Mesendoderm (in vitro differentiated cells): ENCODE measurements around the gene ATP1B2.

Experiments
- DNase-seq: peaks from one replicate; pipeline ENCODE4 v3.0.0; 2013
- H2AK5ac ChIP-seq: 2 replicates; pipeline ENCODE4 v1.6.1; 2013; ENCODE audit warnings: low read length, inconsistent platforms
- H2BK120ac ChIP-seq: 2 replicates; pipeline ENCODE4 v1.6.1; 2013; ENCODE audit warnings: low read depth, mild to moderate bottlenecking, low read length, moderate library complexity, mixed read lengths
- H2BK15ac ChIP-seq: replicated peaks from 2 replicates; pipeline ENCODE4 v1.6.1; 2013; ENCODE audit warnings: low read depth, mild to moderate bottlenecking, moderate library complexity
- H2BK5ac ChIP-seq: 2 replicates; pipeline ENCODE4 v1.6.1; 2013; ENCODE audit warnings: low read length, inconsistent platforms
- H3K18ac ChIP-seq: 2 replicates; pipeline ENCODE4 v1.6.1; 2013; ENCODE audit warnings: mild to moderate bottlenecking, low read length, mixed read lengths
- H3K23ac ChIP-seq: one replicate; pipeline ENCODE4 v1.6.1; 2013; ENCODE audit warnings: low read length
- H3K27ac ChIP-seq: 2 replicates; pipeline ENCODE4 v1.5.1; 2013; ENCODE audit warnings: low read depth, mild to moderate bottlenecking, inconsistent platforms, low read length, moderate library complexity
- H3K27me3 ChIP-seq: 2 replicates; pipeline ENCODE4 v1.6.1; 2013; ENCODE audit warnings: low read length, control low read depth, mild to moderate bottlenecking, inconsistent platforms; ENCODE audit not compliant: insufficient read depth, poor library complexity
- H3K36me3 ChIP-seq: 2 replicates; pipeline ENCODE4 v1.6.1; 2013; ENCODE audit warnings: low read length, inconsistent platforms; ENCODE audit not compliant: control insufficient read depth, insufficient read depth
- H3K4ac ChIP-seq: one replicate; pipeline ENCODE4 v1.6.1; 2013; ENCODE audit warnings: low read depth, mild to moderate bottlenecking, low read length, moderate library complexity
- H3K4me1 ChIP-seq: 2 replicates; pipeline ENCODE4 v1.6.1; 2013; ENCODE audit warnings: low read depth, low read length, inconsistent platforms; ENCODE audit not compliant: control insufficient read depth
- H3K4me2 ChIP-seq: 2 replicates; pipeline ENCODE4 v1.6.1; 2013; ENCODE audit warnings: low read length
- H3K4me3 ChIP-seq: 2 replicates; pipeline ENCODE4 v1.5.1; 2013; ENCODE audit warnings: mild to moderate bottlenecking, low read length
- H3K56ac ChIP-seq: one replicate; pipeline ENCODE4 v1.6.1; 2013; ENCODE audit warnings: low read length
- H3K79me1 ChIP-seq: 2 replicates; pipeline ENCODE4 v1.6.1; 2013; ENCODE audit warnings: low read length, inconsistent platforms
- H3K79me2 ChIP-seq: 2 replicates; pipeline ENCODE4 v1.6.1; 2013; ENCODE audit warnings: mild to moderate bottlenecking, low read length; ENCODE audit not compliant: control insufficient read depth, insufficient read depth
- H3K9ac ChIP-seq: 2 replicates; pipeline ENCODE4 v1.6.1; 2013; ENCODE audit warnings: low read length, inconsistent platforms
- H4K5ac ChIP-seq: one replicate; pipeline ENCODE4 v1.6.1; 2013; ENCODE audit warnings: low read length
- H4K8ac ChIP-seq: one replicate; pipeline ENCODE4 v1.6.1; 2013; ENCODE audit warnings: low read depth, mild to moderate bottlenecking, control low read depth, low read length, moderate library complexity
- WGBS: extraction: QIAGEN DNeasy Blood & Tissue Kit; methylation state at CpG from one replicate; pipeline ENCODE4 v1.1.7; 2013; ENCODE audit warnings: low lambda C conversion rate, missing lambda C conversion rate; ENCODE audit not compliant: insufficient coverage; ENCODE audit errors: extremely low coverage; 5-methylcytosine and 5-hydroxymethylcytosine counted together

Gene ATP1B2

GRCh38 chr17:7687072-7687907, 36.6 kb downstream of the ATP1B2 start, which contains the start of gene TP53:
Gene TP53, minus strand, starts transcription at chr17:7687490. Its CDS starts 10,896 bp downstream, at chr17:7676594.
- peak within 1 kb of the TSS; percentile 91 for H3K56ac ChIP-seq
- H3K4me2 ChIP-seq: peak within 1 kb of the TSS; percentile 75
- H4K5ac ChIP-seq: peak within 1 kb of the TSS; percentile 21
- peak within 1 kb of the TSS; percentile 94 for H2AK5ac ChIP-seq
- H3K4me3 ChIP-seq: peak within 1 kb of the TSS; percentile 98
- peak within 1 kb of the TSS; percentile 77 for H3K18ac ChIP-seq
- H3K27me3 ChIP-seq: no peaks in the 10 kb centered on the region
- peak; percentile 98 for DNase-seq
- H3K4ac ChIP-seq: peak within 1 kb of the TSS; percentile 99
- H4K8ac ChIP-seq: no peak within 1 kb of the TSS
- peak within 1 kb of the TSS; percentile 92 for H3K9ac ChIP-seq
- H3K27ac ChIP-seq: peak within 1 kb of the TSS; percentile 89
- 100% methylated on average over 1 of the region's 30 CpGs for WGBS
- H2BK120ac ChIP-seq: peak within 1 kb of the TSS; percentile 29
- peak within 1 kb of the TSS; percentile 94 for H2BK5ac ChIP-seq
- H3K79me2 ChIP-seq: peaks cover 41% of the 10 kb centered on the region
- no peaks in the 10 kb centered on the region for H3K36me3 ChIP-seq
- peaks cover 3% of the 10 kb centered on the region for H3K4me1 ChIP-seq
- H3K79me1 ChIP-seq: peaks cover 5% of the 10 kb centered on the region
- no peak within 1 kb of the TSS for H3K23ac ChIP-seq
- H2BK15ac ChIP-seq: no peak within 1 kb of the TSS

- no peaks in the 10 kb centered on the region for H3K36me3 ChIP-seq
- no peak within 1 kb of the TSS for H3K4ac ChIP-seq
- H3K27me3 ChIP-seq: no peaks in the 10 kb centered on the region
- no peak within 1 kb of the TSS for H4K8ac ChIP-seq
- H2BK5ac ChIP-seq: peak within 1 kb of the TSS; percentile 54
- no peak within 1 kb of the TSS for H3K18ac ChIP-seq
- H3K23ac ChIP-seq: no peak within 1 kb of the TSS
- WGBS: no CpG with 5 or more reads among the region's 51 CpGs
- no peak within 1 kb of the TSS for H2AK5ac ChIP-seq
- DNase-seq: peak; percentile 100
- peak within 1 kb of the TSS; percentile 92 for H3K9ac ChIP-seq
- no peak within 1 kb of the TSS for H2BK120ac ChIP-seq
- peak within 1 kb of the TSS; percentile 21 for H4K5ac ChIP-seq
- H3K56ac ChIP-seq: peak within 1 kb of the TSS; percentile 94
- peak within 1 kb of the TSS; percentile 62 for H3K27ac ChIP-seq
- peaks cover 5% of the 10 kb centered on the region for H3K79me1 ChIP-seq
- peak within 1 kb of the TSS; percentile 75 for H3K4me2 ChIP-seq
- H3K4me3 ChIP-seq: peak within 1 kb of the TSS; percentile 98
- peaks cover 36% of the 10 kb centered on the region for H3K79me2 ChIP-seq
- peaks cover 3% of the 10 kb centered on the region for H3K4me1 ChIP-seq
- no peak within 1 kb of the TSS for H2BK15ac ChIP-seq
Measured at GRCh38 chr17:7687908-7688807, 37.4 kb downstream of the ATP1B2 start, which contains the start of gene WRAP53. Gene WRAP53, plus strand, starts transcription at chr17:7688477. Its CDS starts 172 bp downstream, at chr17:7688649.

GRCh38 chr17:7688808-7689316, 38.1 kb downstream of the ATP1B2 start:
- H3K23ac ChIP-seq: no peak overlapping the region
- no peak overlapping the region for H3K4ac ChIP-seq
- H3K79me1 ChIP-seq: peaks cover 5% of the 10 kb centered on the region
- DNase-seq: no peak
- H3K27ac ChIP-seq: peak overlapping the region; percentile 62
- H2BK15ac ChIP-seq: no peak overlapping the region
- H3K9ac ChIP-seq: peak overlapping the region; percentile 88
- H3K4me2 ChIP-seq: peak overlapping the region; percentile 61
- H3K79me2 ChIP-seq: peaks cover 30% of the 10 kb centered on the region
- peaks cover 1% of the 10 kb centered on the region for H3K36me3 ChIP-seq
- WGBS: no CpG with 5 or more reads among the region's 13 CpGs
- no peak overlapping the region for H4K8ac ChIP-seq
- no peak overlapping the region for H3K18ac ChIP-seq
- H4K5ac ChIP-seq: no peak overlapping the region
- H2BK5ac ChIP-seq: no peak overlapping the region
- H3K4me1 ChIP-seq: peaks cover 3% of the 10 kb centered on the region
- H3K4me3 ChIP-seq: peak overlapping the region; percentile 78
- H2AK5ac ChIP-seq: no peak overlapping the region
- peak overlapping the region; percentile 94 for H3K56ac ChIP-seq
- H3K27me3 ChIP-seq: no peaks in the 10 kb centered on the region
- no peak overlapping the region for H2BK120ac ChIP-seq

- no peak overlapping the region for H4K5ac ChIP-seq
- no peak overlapping the region for H2BK5ac ChIP-seq
- no peak overlapping the region for H3K4me3 ChIP-seq
- H3K9ac ChIP-seq: no peak overlapping the region
- H3K18ac ChIP-seq: no peak overlapping the region
- H3K4ac ChIP-seq: no peak overlapping the region
- no peaks in the 10 kb centered on the region for H3K27me3 ChIP-seq
- H3K27ac ChIP-seq: no peak overlapping the region
- no peak overlapping the region for H2AK5ac ChIP-seq
- H3K23ac ChIP-seq: no peak overlapping the region
- DNase-seq: no peak
- no peaks in the 10 kb centered on the region for H3K79me2 ChIP-seq
- no peak overlapping the region for H4K8ac ChIP-seq
- no peak overlapping the region for H2BK120ac ChIP-seq
- H2BK15ac ChIP-seq: no peak overlapping the region
- H3K36me3 ChIP-seq: peaks cover 1% of the 10 kb centered on the region
- no peak overlapping the region for H3K4me2 ChIP-seq
- no peak overlapping the region for H3K56ac ChIP-seq
- no peaks in the 10 kb centered on the region for H3K79me1 ChIP-seq
- WGBS: no CpG with 5 or more reads among the region's 10 CpGs
- no peaks in the 10 kb centered on the region for H3K4me1 ChIP-seq
Measured at GRCh38 chr17:7695586-7695985, 44.9 kb downstream of the ATP1B2 start.

- Histone ChIP-seq H3K4me2 (no peak overlapping the region), H3K27ac (no peak overlapping the region), H3K23ac (no peak overlapping the region), H2BK5ac (no peak overlapping the region), H3K56ac (no peak overlapping the region), H4K8ac (no peak overlapping the region), H3K27me3 (no peaks in the 10 kb centered on the region), H3K79me2 (no peaks in the 10 kb centered on the region), H3K4me1 (no peaks in the 10 kb centered on the region), H3K18ac (no peak overlapping the region), H2BK15ac (no peak overlapping the region), H3K4me3 (no peak overlapping the region), H2BK120ac (no peak overlapping the region), H3K9ac (no peak overlapping the region), H2AK5ac (no peak overlapping the region), H3K36me3 (peaks cover 1% of the 10 kb centered on the region), H4K5ac (no peak overlapping the region), H3K79me1 (no peaks in the 10 kb centered on the region), H3K4ac (no peak overlapping the region)
- no CpG with 5 or more reads among the region's 4 CpGs for WGBS
- no peak for DNase-seq
Measured at GRCh38 chr17:7697828-7698588, 47.3 kb downstream of the ATP1B2 start.
